NCI-H526 treated with DMSO at 0.1 percent for 48 hours (cell line): ENCODE results near the gene GBF1.

Experiments
- DNase-seq: peaks from one replicate; lab custom pipeline; 2025; lab: John Stamatoyannopoulos, UW

GBF1 gene

GRCh38 chr10:102394801-102395399 is 149.6 kb downstream of the GBF1 start:
- no peak for DNase-seq

GRCh38 chr10:102395400-102396316 is 150.3 kb downstream of the GBF1 start, which contains the start of gene NFKB2:
Gene NFKB2, plus strand, starts transcription at chr10:102395705. Its CDS starts 255 bp downstream, at chr10:102395960.
- no peak for DNase-seq

- no peak for DNase-seq
These were observed 151.0 kb downstream of the GBF1 start for GRCh38 chr10:102396317-102396650.

GRCh38 chr10:102396730-102397151 is 151.4 kb downstream of the GBF1 start:
- no peak for DNase-seq

- no peak for DNase-seq
These were observed 152.2 kb downstream of the GBF1 start for GRCh38 chr10:102397222-102398171.

GRCh38 chr10:102398172-102399020 is 153.1 kb downstream of the GBF1 start:
- no peak for DNase-seq

- peak; percentile 75 for DNase-seq
These were observed 154.1 kb downstream of the GBF1 start for GRCh38 chr10:102399217-102400021.

- DNase-seq = no peak
These were observed 154.7 kb downstream of the GBF1 start for GRCh38 chr10:102400076-102400475.

GRCh38 chr10:102400598-102401341 is 155.4 kb downstream of the GBF1 start:
- no peak for DNase-seq

GRCh38 chr10:102401342-102401654 is 156.0 kb downstream of the GBF1 start:
- no peak for DNase-seq

- no peak for DNase-seq
These were observed 156.6 kb downstream of the GBF1 start for GRCh38 chr10:102401735-102402511.

GRCh38 chr10:102402512-102402896 is 157.2 kb downstream of the GBF1 start:
- DNase-seq = no peak

GRCh38 chr10:102403115-102403514 is 157.8 kb downstream of the GBF1 start:
- DNase-seq = no peak

GRCh38 chr10:102404361-102405107 is 159.2 kb downstream of the GBF1 start:
- no peak for DNase-seq

GRCh38 chr10:102405108-102405571 is 159.8 kb downstream of the GBF1 start:
- no peak for DNase-seq

GRCh38 chr10:102405632-102406031 is 160.3 kb downstream of the GBF1 start:
- no peak for DNase-seq

- DNase-seq = no peak
These were observed 161.5 kb downstream of the GBF1 start for GRCh38 chr10:102406815-102407214.

- no peak for DNase-seq
These were observed 162.2 kb downstream of the GBF1 start for GRCh38 chr10:102407425-102408130.
